Endothelial cell (in vitro differentiated cells): ENCODE data around the gene IFT88. TPM values are rescaled to one million over a fixed set of nuclear protein-coding genes. Genes with fewer than 3 reads are reported as not detected.
A peak's percentile ranks its signal among the peaks of the same experiment; 100 is the strongest.

Source experiments
- DNase-seq: peaks from one replicate; pipeline ENCODE4 v3.0.0; 2021; ENCODE audit warnings: low spot score
- H3K27ac Mint-ChIP-seq: one replicate; pipeline ENCODE4 v1.8.0; 2021; ENCODE audit warnings: mixed read lengths, inconsistent platforms; ENCODE audit not compliant: unreplicated experiment
- H3K27me3 Mint-ChIP-seq: one replicate; pipeline ENCODE4 v1.8.0; 2021; ENCODE audit warnings: mild to moderate bottlenecking, moderate library complexity, mixed read lengths, inconsistent platforms; ENCODE audit not compliant: unreplicated experiment
- H3K36me3 Mint-ChIP-seq: one replicate; pipeline ENCODE4 v1.8.0; 2021; ENCODE audit warnings: mild to moderate bottlenecking, low read depth, mixed read lengths, inconsistent platforms; ENCODE audit not compliant: unreplicated experiment
- H3K4me1 Mint-ChIP-seq: one replicate; pipeline ENCODE4 v1.8.0; 2021; ENCODE audit warnings: mild to moderate bottlenecking, mixed read lengths, inconsistent platforms; ENCODE audit not compliant: unreplicated experiment
- H3K4me3 Mint-ChIP-seq: one replicate; pipeline ENCODE4 v1.8.0; 2021; ENCODE audit warnings: mild to moderate bottlenecking, mixed read lengths, inconsistent platforms; ENCODE audit not compliant: unreplicated experiment
- H3K9me3 Mint-ChIP-seq: one replicate; pipeline ENCODE4 v1.8.0; 2021; ENCODE audit warnings: mixed read lengths, inconsistent platforms; ENCODE audit not compliant: unreplicated experiment
- CTCF ChIP-seq: fragments of 200-600 bp; sonication (generic); IDR thresholded peaks from one replicate; pipeline ENCODE4 v1.5.0; 2021; ENCODE audit warnings: antibody characterized with exemption; ENCODE audit not compliant: unreplicated experiment
- total RNA-seq: library from RNA; stranded (reverse); fragmentation: NEBNext Ultra II Directional; extraction: Animal tissue kit (Norgen Biotek cat#: 25700); gene quantifications from one replicate; pipeline ENCODE4 v1.2.1, GENCODE V29; 2021; ENCODE audit not compliant: unreplicated experiment

Gene IFT88
- total RNA-seq, 1 donor from 2014 or later = 7.8 TPM

GRCh38 chr13:20525144-20525600 is 41.8 kb upstream of the IFT88 start:
- Mint-ChIP-seq H3K27ac (no peak overlapping the region), H3K9me3 (no peaks in the 10 kb centered on the region), H3K4me1 (peaks cover 9% of the 10 kb centered on the region), H3K36me3 (no peaks in the 10 kb centered on the region), H3K4me3 (peak overlapping the region; percentile 74), H3K27me3 (peaks cover 10% of the 10 kb centered on the region)
- no peak for DNase-seq
- TF ChIP-seq CTCF = no peak

GRCh38 chr13:20525601-20526544 is 41.1 kb upstream of the IFT88 start, which contains the start of gene CRYL1:
TSS of gene CRYL1 (minus strand) at chr13:20525857. CDS start at chr13:20525794, 63 bp downstream.
- no peaks in the 10 kb centered on the region for H3K36me3 Mint-ChIP-seq
- H3K27me3 Mint-ChIP-seq = peaks cover 10% of the 10 kb centered on the region
- no peaks in the 10 kb centered on the region for H3K9me3 Mint-ChIP-seq
- H3K4me3 Mint-ChIP-seq = peak within 1 kb of the TSS; percentile 88
- H3K4me1 Mint-ChIP-seq = peaks cover 9% of the 10 kb centered on the region
- peak within 1 kb of the TSS; percentile 43 for H3K27ac Mint-ChIP-seq
- peak; percentile 59 for DNase-seq
- no peak for TF ChIP-seq CTCF

GRCh38 chr13:20526664-20527063 is 40.3 kb upstream of the IFT88 start:
- no peaks in the 10 kb centered on the region for H3K36me3 Mint-ChIP-seq
- peak overlapping the region; percentile 43 for H3K27ac Mint-ChIP-seq
- H3K9me3 Mint-ChIP-seq = no peaks in the 10 kb centered on the region
- H3K27me3 Mint-ChIP-seq = peaks cover 10% of the 10 kb centered on the region
- H3K4me3 Mint-ChIP-seq = peak overlapping the region; percentile 69
- no peak for DNase-seq
- no peak for TF ChIP-seq CTCF
- H3K4me1 Mint-ChIP-seq = peaks cover 9% of the 10 kb centered on the region

GRCh38 chr13:20528452-20528851 is 38.5 kb upstream of the IFT88 start:
- no peak for DNase-seq
- Mint-ChIP-seq H3K4me1 (peaks cover 9% of the 10 kb centered on the region), H3K36me3 (no peaks in the 10 kb centered on the region), H3K4me3 (no peak overlapping the region), H3K9me3 (no peaks in the 10 kb centered on the region), H3K27ac (no peak overlapping the region), H3K27me3 (peaks cover 9% of the 10 kb centered on the region)
- TF ChIP-seq CTCF = no peak

- no peak overlapping the region for H3K27ac Mint-ChIP-seq
- no peak for DNase-seq
- H3K4me3 Mint-ChIP-seq = no peak overlapping the region
- no peaks in the 10 kb centered on the region for H3K36me3 Mint-ChIP-seq
- H3K4me1 Mint-ChIP-seq = no peaks in the 10 kb centered on the region
- TF ChIP-seq CTCF = no peak
- H3K9me3 Mint-ChIP-seq = no peaks in the 10 kb centered on the region
- H3K27me3 Mint-ChIP-seq = no peaks in the 10 kb centered on the region
These were observed 32.8 kb upstream of the IFT88 start for GRCh38 chr13:20534038-20534608.
